T-helper 2 cell treated with Interferon-gamma antibody and Interleukin-4, amounts not matched to agents 100 ng/mL and 5 ng/mL, for 36 hours (primary cell): ENCODE measurements around the gene PNLDC1. TPM values are rescaled to one million over a fixed set of nuclear protein-coding genes. Genes with fewer than 3 reads are reported as not detected.

Experiments
- intact Hi-C: fragments of 100-400 bp; cut with micrococcal nuclease; formaldehyde crosslinking; loops from one replicate; pipeline ENCODE4 v1.15.1; 2023
- total RNA-seq: library from RNA; stranded (reverse); gene quantifications from 2 replicates; pipeline ENCODE4 v1.2.3, GENCODE V29; 2022

The PNLDC1 gene
- 0.50 and 0.93 TPM in 2 replicates for total RNA-seq

- intact Hi-C loops, result no loop called here
Observed at GRCh38 chr6:159800141-159800865, at the start of gene PNLDC1. TSS of gene PNLDC1 (plus strand) at chr6:159800276. CDS start at chr6:159800308, 32 bp downstream.

- intact Hi-C loops, result no loop called here
Observed at GRCh38 chr6:159751448-159751847, 48.6 kb upstream of the PNLDC1 start.

DNA sequence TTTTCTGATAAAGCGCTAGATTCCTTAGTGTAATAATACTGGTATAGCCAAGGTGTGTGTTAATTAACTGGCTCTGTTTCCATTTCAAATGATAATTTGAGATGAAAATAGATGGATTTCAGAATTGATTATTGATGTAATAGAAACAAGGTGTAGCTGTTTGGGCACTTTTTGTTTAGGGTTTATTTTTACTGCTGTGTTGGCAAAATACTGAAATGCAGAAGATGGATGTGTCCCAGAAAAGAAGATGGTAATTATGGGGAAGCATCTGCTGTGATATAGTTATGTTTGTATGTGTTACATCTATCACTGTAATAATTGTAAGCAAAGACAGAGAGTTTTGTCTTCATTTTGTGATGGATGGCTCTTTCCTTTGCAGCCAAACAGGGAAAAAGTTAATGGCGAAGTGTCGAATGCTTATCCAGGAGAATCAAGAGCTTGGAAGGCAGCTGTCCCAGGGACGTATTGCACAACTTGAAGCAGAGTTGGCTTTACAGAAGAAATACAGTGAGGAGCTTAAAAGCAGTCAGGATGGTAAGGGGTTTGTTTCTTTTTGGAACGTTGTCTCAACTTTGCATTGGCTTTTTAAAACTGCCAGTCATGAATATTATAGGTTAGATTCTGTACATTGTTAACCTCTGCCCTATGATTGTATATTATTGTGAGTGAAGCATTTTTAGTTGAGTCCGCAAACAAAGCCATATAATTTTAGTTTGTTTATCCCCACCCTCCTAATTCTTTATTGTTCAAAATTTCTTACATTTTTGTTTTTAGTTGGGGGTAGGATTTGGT lies 46.8 kb upstream of the PNLDC1 start:
- intact Hi-C loops, result no loop called here

DNA sequence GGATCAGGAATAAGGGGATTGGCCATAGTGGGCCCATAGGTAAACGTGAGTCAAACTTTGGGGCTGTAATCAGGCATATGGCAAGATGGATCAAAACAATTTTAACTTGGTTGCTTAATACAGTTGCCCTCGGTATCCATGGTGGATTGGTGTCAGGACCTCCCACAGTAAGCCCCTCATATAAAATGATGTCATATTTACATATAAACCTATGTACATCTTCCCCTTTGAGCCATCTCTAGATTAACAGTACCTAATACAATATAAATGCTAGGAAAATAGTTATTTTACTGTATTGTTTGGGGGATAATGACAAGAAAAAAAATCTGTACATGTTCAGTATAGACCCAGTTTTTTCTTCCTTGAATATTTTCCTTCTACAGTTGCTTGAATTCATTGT lies 45.7 kb upstream of the PNLDC1 start:
- intact Hi-C loops, result no loop called here

GRCh38 chr6:159754959-159755914 lies 44.8 kb upstream of the PNLDC1 start:
- intact Hi-C loops, result no loop called here

DNA sequence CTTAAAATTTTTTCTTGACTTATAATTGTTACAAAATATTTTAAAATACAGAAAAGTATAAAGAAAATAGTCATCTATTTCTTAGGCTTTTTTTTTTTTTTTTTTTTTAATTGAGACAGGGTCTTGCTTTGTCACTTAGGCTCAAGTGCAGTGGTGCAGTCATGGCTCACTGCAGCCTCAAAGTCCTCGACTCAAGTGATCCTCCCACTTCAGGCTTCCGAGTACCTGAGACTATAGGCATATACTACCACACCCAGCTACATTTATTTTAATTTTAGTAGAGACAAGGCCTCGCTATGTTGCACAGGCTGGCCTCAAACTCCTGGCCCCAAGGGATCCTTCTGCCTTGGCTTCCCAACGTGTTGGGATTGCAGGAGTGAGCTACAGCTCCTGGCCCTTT lies 43.6 kb upstream of the PNLDC1 start:
- intact Hi-C loops, result no loop called here

- intact Hi-C loops, result no loop called here
Observed at GRCh38 chr6:159758031-159759001, 41.8 kb upstream of the PNLDC1 start.

DNA sequence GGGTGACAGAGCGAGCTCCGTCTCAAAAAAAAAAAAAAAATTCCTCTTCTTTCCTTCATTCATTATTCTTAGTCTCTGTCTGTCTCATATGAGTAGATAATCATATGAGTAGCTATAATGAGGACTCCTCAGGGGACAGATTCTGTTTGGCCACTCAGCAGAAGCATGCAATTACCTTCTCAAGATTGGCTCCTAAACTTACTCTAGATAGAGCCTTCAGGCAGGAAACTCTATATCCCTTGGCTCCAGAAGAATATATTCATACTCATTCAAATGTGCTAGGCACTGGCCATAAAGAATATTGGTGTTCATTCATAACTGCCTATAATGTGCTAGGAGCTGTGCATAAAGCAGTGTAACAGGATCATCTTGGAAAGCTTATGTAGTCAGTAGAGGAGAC lies 40.4 kb upstream of the PNLDC1 start:
- intact Hi-C loops, result no loop called here

DNA sequence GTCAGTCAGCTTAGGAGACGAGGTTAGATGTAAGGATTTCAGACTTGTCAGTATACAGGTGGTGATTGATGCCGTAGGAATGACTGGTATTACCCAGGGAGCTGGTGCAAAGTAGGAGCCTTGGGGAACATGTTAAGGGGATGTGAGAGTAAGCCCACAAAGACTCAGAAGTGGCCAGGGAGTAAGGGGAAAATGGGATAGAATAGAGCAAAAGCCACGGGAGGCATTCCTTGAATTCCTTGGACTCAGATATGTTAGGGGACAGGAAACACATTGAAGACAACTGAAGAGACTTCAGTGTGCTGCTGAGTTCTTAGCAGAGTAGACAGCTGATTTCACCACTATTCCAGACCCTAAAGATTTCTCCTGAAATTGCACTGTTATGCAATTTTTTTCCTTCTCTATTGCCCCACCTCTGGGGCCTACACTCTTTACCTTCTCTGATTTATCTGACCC lies 39.4 kb upstream of the PNLDC1 start:
- intact Hi-C loops, result no loop called here

- intact Hi-C loops, result no loop called here
Observed at GRCh38 chr6:159761129-159761872, 38.8 kb upstream of the PNLDC1 start.

- intact Hi-C loops, result loop anchor here (1.0 kb wide), 3 partner anchors 27 to 71 kb away; partner anchors contain the start of genes TCP1 and WTAP
Observed at GRCh38 chr6:159761873-159762680, 38.0 kb upstream of the PNLDC1 start, which contains the start of gene ACAT2. TSS of gene ACAT2 (plus strand) at chr6:159762045. CDS start at chr6:159762088, 43 bp downstream.

DNA sequence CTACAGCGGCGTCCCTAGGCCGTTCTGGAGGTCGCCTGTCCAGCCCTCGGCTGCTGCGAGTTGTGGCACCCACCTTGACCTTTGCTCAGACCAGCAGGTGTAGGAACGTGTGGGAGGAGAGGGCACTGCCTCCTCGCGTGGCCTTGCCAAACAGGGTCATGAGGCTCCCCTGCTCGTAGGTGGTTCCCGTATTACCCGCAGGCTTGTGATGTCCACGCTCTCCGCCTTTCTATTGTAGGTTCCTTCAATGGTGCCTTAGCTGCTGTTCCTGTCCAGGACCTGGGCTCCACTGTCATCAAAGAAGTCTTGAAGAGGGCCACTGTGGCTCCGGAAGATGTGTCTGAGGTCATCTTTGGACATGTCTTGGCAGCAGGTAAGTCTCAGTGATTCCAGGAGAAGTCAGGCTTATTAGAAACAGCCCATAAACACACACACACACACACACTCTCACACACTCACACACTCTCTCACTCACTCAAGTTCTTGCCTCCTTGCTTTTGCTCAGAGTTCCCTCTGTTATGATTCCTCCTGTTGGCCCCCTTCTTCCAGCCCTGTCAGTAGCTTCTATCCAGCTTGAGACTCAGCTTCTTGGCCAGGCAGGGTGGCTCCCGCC lies 37.3 kb upstream of the PNLDC1 start:
- intact Hi-C loops, result loop anchor here (1.0 kb wide), 3 partner anchors 27 to 71 kb away; partner anchors contain the start of genes TCP1 and WTAP

DNA sequence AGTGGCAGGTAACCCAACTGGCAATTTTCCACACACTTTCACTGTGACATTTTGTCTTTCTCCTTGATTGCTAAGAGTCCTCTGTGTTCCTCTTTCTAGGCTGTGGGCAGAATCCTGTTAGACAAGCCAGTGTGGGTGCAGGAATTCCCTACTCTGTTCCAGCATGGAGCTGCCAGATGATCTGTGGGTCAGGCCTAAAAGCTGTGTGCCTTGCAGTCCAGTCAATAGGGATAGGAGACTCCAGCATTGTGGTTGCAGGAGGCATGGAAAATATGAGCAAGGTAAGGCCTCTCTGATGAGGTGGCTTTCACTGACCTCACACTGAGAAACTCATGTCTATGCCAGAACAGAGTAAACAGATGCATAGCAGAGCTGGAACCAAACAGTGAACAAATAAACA lies 33.2 kb upstream of the PNLDC1 start:
- intact Hi-C loops, result no loop called here

GRCh38 chr6:159769470-159769869 lies 30.6 kb upstream of the PNLDC1 start:
- intact Hi-C loops, result no loop called here

DNA sequence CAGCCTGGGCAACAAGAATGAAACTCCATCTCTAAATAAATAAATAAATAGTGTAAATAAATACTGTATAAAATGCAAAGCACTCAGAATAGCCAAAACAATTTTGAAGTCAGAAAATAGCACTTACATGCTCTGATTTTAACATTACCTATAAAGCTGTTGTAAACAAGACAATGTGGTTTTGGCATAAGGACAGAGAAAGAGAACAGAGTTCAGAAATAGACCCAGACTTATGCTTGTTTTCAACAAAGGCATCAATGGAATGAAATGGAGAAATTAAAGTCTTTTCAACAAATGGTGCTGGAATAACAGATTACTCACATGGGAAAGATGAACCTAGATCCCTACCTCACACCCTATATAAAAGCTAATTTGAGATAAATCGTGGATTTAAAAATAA lies 27.9 kb upstream of the PNLDC1 start:
- intact Hi-C loops, result no loop called here

DNA sequence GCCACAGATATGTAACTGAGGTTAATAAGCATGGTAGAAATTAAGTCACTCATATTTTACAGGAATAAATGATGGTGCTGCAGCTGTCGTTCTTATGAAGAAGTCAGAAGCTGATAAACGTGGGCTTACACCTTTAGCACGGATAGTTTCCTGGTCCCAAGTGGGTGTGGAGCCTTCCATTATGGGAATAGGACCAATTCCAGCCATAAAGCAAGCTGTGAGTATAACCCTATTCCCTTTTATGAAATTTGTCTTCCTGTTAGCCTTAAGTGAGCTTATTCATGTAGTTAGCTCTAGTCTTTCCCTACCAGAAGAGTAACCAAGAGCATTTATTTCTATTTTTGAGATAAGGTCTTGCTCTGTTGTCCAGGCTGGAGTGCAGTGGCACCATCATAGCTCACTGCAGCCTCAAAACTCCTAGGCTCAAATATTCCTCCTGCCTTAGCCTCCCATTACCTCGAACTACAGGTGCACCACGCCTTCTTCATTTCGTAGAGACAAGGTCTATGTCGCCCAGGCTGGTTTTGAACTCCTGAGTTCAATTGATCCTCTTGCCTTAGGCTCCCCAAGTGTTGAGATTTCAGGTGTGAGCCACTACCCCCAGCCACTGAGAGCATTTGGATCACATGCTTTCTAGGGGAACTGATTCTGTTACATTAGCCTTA lies 22.7 kb upstream of the PNLDC1 start:
- intact Hi-C loops, result no loop called here

DNA sequence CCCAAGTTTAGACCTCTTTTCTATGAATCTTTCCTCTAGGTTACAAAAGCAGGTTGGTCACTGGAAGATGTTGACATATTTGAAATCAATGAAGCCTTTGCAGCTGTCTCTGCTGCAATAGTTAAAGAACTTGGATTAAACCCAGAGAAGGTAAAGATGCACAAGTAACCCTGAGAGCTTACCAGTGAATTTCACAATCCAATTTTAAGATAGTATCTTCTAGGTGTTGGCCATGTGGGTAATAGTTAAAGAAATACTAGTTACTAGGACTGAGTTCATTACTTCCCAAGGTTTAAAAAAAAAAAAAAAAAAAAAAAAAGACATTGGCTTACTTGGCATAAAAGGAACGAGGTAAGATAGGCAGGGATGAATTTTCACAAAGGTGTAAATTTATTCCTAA lies 21.9 kb upstream of the PNLDC1 start:
- intact Hi-C loops, result no loop called here
